ENCODE measurements around the gene MINK1. TPM values are rescaled to one million over a fixed set of nuclear protein-coding genes. Genes with fewer than 3 reads are reported as not detected.
"Not testable (repeated sequence)": the region's sequence is repeated elsewhere in the genome, so short reads cannot be mapped to it uniquely, and the experiment has no call there.

The MINK1 gene
- total RNA-seq, 2 donors from 2014 or later = 53.3 to 67.0 TPM

GRCh38 chr17:4902540-4902939 is 69.4 kb downstream of the MINK1 start:
- DNase-seq (ENCODE audit: low spot score) = no peak
- intact Hi-C loops (cut with DNase I) = loop anchor here (10.0 kb wide), 1 partner anchor 162 kb away; no protein-coding TSS in a partner anchor

- intact Hi-C loops (cut with DNase I) = loop anchor here (10.0 kb wide), 1 partner anchor 162 kb away; no protein-coding TSS in a partner anchor
- no peak for DNase-seq (ENCODE audit: low spot score)
These were observed 70.1 kb downstream of the MINK1 start, which contains the start of gene CHRNE for GRCh38 chr17:4903051-4903818. Gene CHRNE, minus strand, starts transcription at chr17:4903098. Its CDS starts 35 bp downstream, at chr17:4903063.

GRCh38 chr17:4906642-4907041 is 73.5 kb downstream of the MINK1 start:
- intact Hi-C loops (cut with DNase I) = loop anchor here (10.0 kb wide), 1 partner anchor 158 kb away; no protein-coding TSS in a partner anchor
- DNase-seq (ENCODE audit: low spot score) = not testable (repeated sequence)

GRCh38 chr17:4908301-4908700 is 75.2 kb downstream of the MINK1 start:
- no peak for DNase-seq (ENCODE audit: low spot score)
- intact Hi-C loops (cut with DNase I) = loop anchor here (10.0 kb wide), 1 partner anchor 156 kb away; no protein-coding TSS in a partner anchor

- DNase-seq (ENCODE audit: low spot score) = peak; percentile 97
- intact Hi-C loops (cut with DNase I) = loop anchor here (10.0 kb wide), 1 partner anchor 156 kb away; no protein-coding TSS in a partner anchor
These were observed 75.8 kb downstream of the MINK1 start for GRCh38 chr17:4908711-4909496.

- DNase-seq (ENCODE audit: low spot score) = no peak
- intact Hi-C loops (cut with DNase I) = no loop called here
These were observed 80.9 kb downstream of the MINK1 start for GRCh38 chr17:4913994-4914393.

GRCh38 chr17:4914551-4914950 is 81.4 kb downstream of the MINK1 start:
- DNase-seq (ENCODE audit: low spot score); intact Hi-C loops (cut with DNase I): not testable (repeated sequence)

- no peak for DNase-seq (ENCODE audit: low spot score)
- intact Hi-C loops (cut with DNase I) = no loop called here
These were observed 86.4 kb downstream of the MINK1 start for GRCh38 chr17:4919511-4920047.

- no peak for DNase-seq (ENCODE audit: low spot score)
These were observed 87.4 kb downstream of the MINK1 start for GRCh38 chr17:4920351-4921048.

GRCh38 chr17:4921320-4921719 is 88.2 kb downstream of the MINK1 start:
- DNase-seq (ENCODE audit: low spot score) = no peak
- intact Hi-C loops (cut with DNase I) = no loop called here

More at GRCh38 chr17:4920351-4921048, 87.4 kb downstream of the MINK1 start:
- intact Hi-C loops (cut with DNase I) = no loop called here

- intact Hi-C loops (cut with DNase I); DNase-seq (ENCODE audit: low spot score): not testable (repeated sequence)
These were observed 93.6 kb downstream of the MINK1 start for GRCh38 chr17:4926577-4927335.

- intact Hi-C loops (cut with DNase I) = no loop called here
- no peak for DNase-seq (ENCODE audit: low spot score)
These were observed 95.7 kb downstream of the MINK1 start for GRCh38 chr17:4928881-4929280.

- intact Hi-C loops (cut with DNase I) = loop anchor here in 1 of 2 donors (5.0 kb wide), 1 partner anchor 1185 kb away; no protein-coding TSS in a partner anchor
These were observed 98.8 kb downstream of the MINK1 start, which contains the start of gene GP1BA for GRCh38 chr17:4931963-4932362. Gene GP1BA, plus strand, starts transcription at chr17:4932277. Its CDS starts 328 bp downstream, at chr17:4932605.

GRCh38 chr17:4932756-4933155 is 99.6 kb downstream of the MINK1 start:
- no peak for DNase-seq (ENCODE audit: low spot score)
- intact Hi-C loops (cut with DNase I) = loop anchor here in 1 of 2 donors (5.0 kb wide), 1 partner anchor 1185 kb away; no protein-coding TSS in a partner anchor

More at GRCh38 chr17:4931963-4932362, 98.8 kb downstream of the MINK1 start, which contains the start of gene GP1BA:
- DNase-seq (ENCODE audit: low spot score) = no peak

GRCh38 chr17:4933646-4934045 is 100.5 kb downstream of the MINK1 start:
- intact Hi-C loops (cut with DNase I) = loop anchor here in 1 of 2 donors (5.0 kb wide), 1 partner anchor 1186 kb away; no protein-coding TSS in a partner anchor
- no peak for DNase-seq (ENCODE audit: low spot score)

- intact Hi-C loops (cut with DNase I) = loop anchor here in 1 of 2 donors (5.0 kb wide), 1 partner anchor 1187 kb away; no protein-coding TSS in a partner anchor
- no peak for DNase-seq (ENCODE audit: low spot score)
These were observed 101.2 kb downstream of the MINK1 start for GRCh38 chr17:4934173-4934979.

- intact Hi-C loops (cut with DNase I) = no loop called here
- DNase-seq (ENCODE audit: low spot score) = no peak
These were observed 102.5 kb downstream of the MINK1 start for GRCh38 chr17:4935650-4936049.

Data from posterior vena cava (tissue), 2 donors.